H1 (cell line): ENCODE measurements around the gene STYK1. TPM values are rescaled to one million over a fixed set of nuclear protein-coding genes. Genes with fewer than 3 reads are reported as not detected.

Experiments
- POLR2AphosphoS5 ChIP-seq: IDR thresholded peaks from 2 replicates; pipeline ENCODE4 v1.6.1; 2011; ENCODE audit warnings: low read depth, low read length
- SUZ12 ChIP-seq: fragments of 200-600 bp; sonication (generic); IDR thresholded peaks from 2 replicates; pipeline ENCODE4 v1.6.1; 2012; ENCODE audit warnings: mild to moderate bottlenecking, inconsistent platforms, low read length, moderate library complexity, mixed read lengths
- polyA plus RNA-seq, 7 experiments: library from polyadenylated mRNA; depleted of rRNA in 3 of 7; stranded (reverse) in 5 of 7; unstranded in 2 of 7; fragments of >200 nt in 5 of 7; fragments of 200-250 nt in 2 of 7; gene quantifications; 1 replicate in 5 of 7; 2 replicates in 1 of 7; 4 replicates in 1 of 7; pipeline versions ENCODE4 v1.2.1 to v1.2.3, GENCODE V29; 2011 to 2013; ENCODE audit warnings: missing spikeins in 2 of 7, mixed read lengths in 2 of 7
- total RNA-seq: library from RNA; stranded (reverse); fragmentation: NEBNext Ultra II Directional; extraction: Animal tissue kit (Norgen Biotek cat#: 25700); gene quantifications from 2 replicates; pipeline ENCODE4 v1.2.1, GENCODE V29; 2021

STYK1 gene
- total and polyA plus RNA-seq, 2 of the 8 experiments (the other 6 are each of a cell fraction or from before 2014, with no cell fraction given): 0.38 to 1.1 TPM

GRCh38 chr12:10697156-10697555 is 23.3 kb upstream of the STYK1 start (continued):
- TF ChIP-seq SUZ12: no peak
- TF ChIP-seq POLR2AphosphoS5: no peak; the same call in 1 of the 2 replicates
